NOMO-1 treated with dmso at 0.1 percent for 144 hours (cell line): Measurements from ENCODE around the gene CD180.
A peak's percentile ranks its signal among the peaks of the same experiment; 100 is the strongest.

Experiments
- DNase-seq: peaks from one replicate; lab custom pipeline; 2025; ENCODE audit not compliant: unreplicated experiment; lab: John Stamatoyannopoulos, UW

Gene CD180

DNA sequence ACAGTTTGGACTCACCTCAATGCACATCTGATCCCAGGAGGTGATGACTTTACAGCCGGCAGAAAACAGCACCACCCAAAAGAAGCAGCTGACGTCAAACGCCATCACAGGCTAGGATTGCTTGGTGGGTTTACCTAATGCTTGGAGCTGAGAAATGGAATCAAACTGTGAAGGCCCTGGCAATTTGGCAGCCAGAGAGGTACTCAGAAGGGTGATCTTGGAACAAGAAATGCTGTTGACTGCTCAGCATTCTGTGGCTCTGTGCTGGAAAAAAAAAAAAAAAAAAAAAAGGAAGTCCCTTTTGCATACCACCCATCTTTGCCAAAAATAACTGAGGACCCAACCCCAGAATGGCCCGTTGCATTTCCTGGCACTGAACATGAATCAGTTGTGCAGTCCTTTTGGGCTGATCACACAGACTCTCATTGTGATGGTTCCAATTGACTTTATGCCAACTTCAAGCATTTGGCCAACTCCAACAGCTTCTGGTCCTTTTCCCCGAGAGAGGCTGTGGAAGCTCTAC, at the start of gene CD180:
Gene CD180, minus strand, starts transcription at position 263 of the 523 bp plus-strand sequence. Its CDS starts 158 bp downstream, at position 105.
- no peak for DNase-seq

DNA sequence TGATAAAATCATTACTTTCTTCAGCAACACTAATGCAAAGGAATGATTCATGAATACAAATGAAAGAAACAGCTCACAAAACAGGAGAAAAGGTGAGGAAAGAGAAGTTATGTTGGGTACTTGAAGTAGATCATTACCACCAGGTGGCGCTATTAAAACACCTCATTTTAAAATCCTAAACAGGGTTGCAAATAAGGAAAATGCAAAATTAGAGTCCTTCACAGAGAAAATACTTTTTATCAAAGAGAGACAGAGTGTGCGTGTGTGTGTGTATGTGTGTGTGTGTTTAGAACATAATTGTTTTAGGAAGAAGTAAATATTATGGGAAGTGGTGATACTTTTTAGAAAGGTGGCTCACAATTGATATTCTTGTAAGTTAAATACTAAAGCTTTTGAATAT, 49.5 kb upstream of the CD180 start:
- DNase-seq: peak; percentile 36

DNA sequence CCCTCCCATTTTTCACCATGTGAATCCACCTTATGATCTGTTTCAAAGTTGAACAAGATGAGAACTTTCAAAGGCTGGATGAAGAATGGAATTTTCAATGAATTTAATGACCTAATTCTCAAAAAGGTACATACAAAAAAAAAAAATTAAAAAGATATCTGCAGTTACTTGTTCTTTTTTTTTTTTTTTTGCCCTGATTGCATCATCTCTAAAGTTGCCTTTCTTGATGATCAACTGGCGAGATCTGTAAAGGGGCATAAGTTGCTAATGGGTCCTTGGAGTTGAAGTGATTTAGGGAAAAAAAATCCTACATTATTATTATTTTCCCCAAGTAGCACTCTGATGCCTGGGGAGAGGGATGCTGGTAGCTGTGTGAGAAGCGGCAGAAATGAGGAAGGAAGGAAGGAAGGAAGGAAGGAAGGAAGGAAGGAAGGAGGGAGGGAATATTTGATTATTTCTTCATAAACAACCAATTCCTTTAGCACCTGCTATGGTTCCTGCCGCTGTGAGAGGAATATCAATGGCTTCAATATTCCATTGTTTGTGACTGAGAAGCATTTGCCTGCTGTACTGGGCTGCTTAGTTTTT, 48.8 kb upstream of the CD180 start:
- DNase-seq: no peak

DNA sequence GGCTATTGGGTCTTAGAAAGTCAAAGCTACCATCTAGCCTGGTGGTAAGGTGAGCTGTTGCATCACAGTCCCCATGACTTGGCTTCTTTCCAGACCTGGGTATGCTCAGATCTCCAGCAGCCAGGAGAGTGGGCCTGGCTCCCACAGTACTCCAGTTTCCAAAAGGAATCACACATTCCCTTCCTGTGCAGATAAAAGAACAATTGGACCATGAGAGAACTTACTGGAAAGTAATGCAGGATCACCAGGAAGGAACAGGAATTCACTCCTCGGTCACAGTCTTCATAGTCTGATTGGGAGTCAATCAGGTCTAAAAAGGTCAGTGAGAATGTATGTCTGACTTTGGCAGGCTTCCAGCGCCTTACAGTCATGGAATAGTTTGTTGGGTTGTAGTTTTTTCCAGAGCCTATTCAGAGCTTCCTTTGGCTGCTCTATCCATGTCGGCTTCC, 47.8 kb upstream of the CD180 start:
- no peak for DNase-seq

DNA sequence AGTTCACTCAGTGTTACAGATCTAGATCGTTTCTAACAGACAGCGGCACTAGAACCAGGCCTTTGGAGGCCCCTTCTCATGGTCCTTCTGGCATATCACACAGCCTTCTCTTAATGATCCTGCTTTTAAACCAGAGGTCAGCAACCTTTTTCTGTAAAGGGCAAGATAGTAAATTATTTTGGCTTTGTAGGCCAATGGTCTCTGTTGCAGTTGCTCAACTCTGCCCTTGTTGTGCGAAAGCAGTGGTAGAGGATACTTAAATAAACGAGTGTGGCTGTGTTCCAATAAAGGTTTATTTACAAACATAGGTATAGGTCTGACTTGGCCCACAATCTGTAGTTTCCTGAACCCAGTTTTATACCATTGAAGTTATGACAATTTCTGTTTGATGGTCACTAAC, 47.3 kb upstream of the CD180 start:
- DNase-seq: no peak

DNA sequence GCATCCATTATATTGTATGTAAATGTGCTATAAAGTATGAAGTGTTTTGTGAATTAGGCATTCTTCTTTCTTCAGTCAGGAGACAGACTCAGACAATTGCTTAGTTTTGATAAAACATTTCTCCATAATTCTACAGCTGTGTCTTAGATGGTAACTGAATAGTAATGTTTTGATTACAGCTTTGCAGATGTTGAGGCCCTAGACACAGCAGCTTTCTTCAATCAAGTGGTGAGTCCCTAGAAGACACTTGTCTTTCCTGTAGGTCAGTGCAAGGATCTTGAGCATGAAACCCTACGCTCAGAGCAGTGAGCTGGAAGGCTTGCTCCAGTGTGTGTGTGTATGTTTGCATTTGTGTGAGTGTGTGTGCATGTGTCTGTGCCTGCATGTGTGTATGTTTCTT, 46.8 kb upstream of the CD180 start:
- no peak for DNase-seq

DNA sequence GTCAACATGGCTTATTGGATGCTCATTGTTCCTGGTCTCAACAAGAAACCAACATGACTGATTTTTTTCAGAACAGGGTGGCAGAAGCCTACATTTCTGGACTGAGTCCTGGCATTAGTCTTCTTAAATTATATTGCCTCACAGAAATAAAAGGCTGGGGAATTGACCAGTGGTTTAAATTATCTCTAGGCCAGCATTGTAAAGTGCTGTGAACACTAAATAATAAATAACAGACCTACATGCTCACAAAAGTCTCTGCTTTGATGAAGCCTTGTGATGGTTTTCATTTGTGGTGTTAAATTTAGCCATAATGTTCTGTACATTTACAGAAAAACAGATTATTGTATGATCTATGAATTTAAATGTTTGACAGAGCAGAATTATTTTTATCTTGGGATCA, 44.7 kb upstream of the CD180 start:
- DNase-seq: no peak

DNA sequence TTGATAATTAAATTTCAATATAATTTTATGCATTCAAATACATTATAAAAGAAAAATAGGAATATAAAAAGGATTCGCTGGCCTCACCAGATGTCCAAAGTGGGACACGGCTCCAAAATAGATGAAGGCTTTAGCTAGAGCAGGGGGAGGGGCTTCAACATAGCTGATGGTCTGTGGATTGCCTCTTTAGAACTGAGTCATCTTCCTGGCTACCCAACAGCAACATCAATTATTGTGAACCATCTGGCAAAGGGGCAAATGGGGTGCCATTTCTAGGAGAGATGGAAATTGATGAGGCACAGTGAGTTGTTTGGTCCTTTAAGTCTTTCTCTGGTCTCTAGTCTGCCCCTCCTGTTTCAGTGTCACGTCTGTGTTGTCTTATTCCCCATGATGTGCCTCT, 44.2 kb upstream of the CD180 start:
- DNase-seq: no peak

DNA sequence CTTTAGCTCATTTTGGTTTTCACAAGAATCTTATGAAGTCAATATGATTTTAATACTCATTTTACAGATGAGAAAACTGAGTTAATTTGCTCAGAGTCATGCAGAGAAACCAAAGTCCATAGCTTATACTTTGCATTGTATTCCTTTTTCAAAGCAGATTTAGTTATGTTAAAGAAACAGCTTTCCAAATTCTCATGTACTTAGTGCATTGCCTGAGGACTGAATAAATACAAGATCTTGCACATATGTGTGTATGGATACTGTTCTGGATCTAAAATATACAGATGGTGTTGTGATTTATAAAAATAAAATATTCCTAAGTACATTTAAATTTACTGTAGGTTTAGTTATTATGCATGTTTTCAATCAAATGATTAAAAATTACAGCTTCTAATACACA, 43.5 kb upstream of the CD180 start:
- DNase-seq: no peak

DNA sequence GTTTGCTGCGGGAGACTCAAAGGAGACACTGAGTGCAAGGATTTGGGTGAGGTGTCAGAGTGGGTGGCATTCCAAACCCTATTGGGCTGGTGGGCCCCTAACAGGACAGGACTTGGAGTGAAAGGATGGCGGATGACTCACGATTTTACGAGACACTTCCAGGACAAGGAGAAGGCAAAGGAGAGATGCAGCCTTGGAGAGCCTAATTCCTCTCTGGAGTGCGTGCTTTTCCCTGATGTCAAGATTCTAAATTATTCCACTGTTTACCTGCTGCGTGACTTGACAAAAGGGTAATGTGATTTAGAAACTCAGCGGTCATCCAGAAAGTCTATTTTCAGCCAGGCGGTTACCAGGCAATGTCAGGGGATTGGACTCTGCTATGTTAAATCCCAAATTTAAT, 41.6 kb upstream of the CD180 start:
- DNase-seq: no peak

DNA sequence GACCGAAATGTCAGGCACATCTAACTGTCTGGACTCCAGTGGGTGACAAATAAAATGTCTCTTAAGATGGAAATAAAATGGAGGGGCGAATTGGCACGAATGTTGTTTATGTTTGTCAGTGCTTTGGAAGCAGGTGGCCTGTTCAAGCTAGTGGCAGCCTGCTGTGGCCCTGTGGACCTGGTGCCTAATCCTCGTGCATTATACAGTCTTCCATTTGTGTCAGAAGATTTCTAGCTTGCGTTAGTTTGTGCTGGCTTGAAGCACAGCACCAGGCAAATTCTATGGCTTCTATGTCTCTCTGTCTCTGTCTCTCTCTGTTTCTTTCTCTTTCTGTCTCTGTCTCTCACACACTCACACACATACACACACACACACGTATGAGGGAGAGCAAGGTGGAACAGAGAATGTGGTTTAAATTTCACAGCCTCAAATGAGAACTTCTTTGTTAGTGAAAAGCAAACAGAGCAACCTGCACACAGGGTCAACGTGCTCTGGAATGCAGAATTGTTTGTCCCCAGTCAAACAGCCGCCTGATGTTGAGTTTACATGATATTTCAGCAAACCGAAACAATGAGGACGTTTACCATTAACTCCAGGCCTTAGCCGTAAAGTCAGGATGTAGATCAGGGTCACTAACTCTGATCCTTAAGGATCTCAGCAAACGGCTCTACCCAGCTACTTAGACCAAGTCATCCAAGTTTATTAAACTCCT, 39.0 kb upstream of the CD180 start:
- DNase-seq: no peak

DNA sequence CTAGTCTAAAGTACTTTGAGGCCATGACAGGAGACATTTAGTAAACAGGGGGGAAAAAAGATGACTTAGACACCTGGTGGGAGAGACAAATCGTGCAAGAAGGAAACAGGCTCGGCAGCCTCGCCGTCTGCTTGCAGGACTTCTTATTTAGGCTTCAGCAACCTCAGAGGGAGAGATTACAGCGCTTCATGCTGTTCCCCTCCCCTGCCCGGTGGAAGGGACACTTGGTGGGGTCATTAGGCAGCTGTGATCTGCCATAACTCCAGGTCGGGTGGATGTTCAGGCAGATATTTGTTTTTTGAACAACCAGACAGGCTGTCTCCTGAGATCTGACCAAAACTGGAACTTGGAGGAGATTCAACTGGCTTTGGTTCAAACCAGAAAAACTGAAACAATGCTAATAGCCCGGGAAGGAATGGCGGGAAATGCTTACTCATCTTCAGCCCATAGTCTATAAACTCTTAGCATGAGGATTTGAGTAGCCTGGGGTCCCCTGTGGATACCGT, 38.1 kb upstream of the CD180 start:
- no peak for DNase-seq

DNA sequence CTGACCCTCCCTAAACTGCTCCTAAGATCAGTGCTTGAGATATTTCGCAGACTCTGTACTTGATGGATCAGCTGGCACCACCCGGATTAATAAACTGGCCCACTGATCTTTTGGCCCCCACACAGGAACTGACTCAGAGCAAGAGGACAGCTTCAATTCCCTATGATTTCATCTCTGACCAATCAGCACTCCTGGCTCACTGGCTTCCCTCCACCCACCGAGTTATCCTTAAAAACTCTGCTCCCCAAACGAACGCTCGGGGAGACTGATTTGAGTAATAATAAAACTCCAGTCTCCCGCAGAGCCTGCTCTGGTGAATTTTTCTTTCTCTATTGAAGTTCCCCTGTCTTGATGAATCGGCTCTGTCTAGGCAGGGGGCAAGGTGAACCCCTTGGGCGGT, 36.5 kb upstream of the CD180 start:
- no peak for DNase-seq

DNA sequence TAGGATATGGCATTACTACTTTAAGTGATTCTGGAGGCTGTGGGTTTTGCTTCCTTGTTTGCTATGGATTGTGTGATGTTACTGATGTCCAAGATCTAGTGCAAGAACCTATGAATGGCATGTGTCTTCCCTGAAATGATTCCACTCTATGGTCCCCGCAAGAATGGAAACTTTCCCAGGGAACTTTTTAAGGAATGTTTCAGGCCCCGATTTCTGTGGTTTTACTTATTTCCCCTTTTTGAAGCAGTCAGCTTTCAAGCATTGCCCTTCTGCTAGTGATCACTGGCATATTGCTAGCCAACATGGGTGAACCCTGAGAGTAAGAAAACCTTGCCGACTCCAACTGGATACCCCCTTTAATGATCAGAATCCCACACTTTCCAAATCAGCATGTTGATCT, 26.6 kb upstream of the CD180 start:
- DNase-seq: no peak

DNA sequence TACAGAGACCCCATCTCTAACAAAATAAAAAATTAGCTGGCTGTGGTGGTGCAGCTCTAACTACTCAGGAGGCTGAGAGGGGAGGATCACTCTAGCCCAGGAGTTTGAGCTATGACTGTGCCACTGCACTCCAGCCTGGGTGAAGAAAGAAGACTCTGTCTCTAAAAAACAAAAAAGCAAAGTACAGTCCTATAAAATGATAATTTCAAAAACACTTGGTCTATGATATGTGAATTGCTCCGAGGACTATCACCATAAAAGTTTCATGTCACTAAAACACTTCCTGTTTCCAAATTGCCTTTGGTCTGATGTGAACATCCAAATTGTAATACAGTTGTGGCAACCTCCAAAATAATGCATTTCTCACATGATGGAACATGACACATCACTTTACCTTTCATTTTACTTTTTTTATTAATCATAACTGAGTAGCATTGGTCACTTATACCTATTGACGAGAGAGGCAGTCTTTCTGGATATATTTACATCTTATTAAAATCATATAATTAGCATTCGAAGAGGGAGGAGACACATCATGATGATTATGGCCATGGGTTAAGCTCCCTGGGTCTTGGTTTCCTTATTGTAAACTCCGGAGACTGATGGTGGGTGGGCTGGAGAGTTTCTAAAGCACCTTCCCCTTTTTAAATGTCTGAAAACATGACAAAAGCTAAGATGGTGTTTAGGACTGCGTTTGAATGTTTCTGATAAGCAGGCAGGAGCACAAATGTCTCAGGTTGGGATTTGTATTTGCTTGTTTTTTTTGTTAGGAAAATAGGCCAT, 25.8 kb upstream of the CD180 start:
- DNase-seq: no peak

DNA sequence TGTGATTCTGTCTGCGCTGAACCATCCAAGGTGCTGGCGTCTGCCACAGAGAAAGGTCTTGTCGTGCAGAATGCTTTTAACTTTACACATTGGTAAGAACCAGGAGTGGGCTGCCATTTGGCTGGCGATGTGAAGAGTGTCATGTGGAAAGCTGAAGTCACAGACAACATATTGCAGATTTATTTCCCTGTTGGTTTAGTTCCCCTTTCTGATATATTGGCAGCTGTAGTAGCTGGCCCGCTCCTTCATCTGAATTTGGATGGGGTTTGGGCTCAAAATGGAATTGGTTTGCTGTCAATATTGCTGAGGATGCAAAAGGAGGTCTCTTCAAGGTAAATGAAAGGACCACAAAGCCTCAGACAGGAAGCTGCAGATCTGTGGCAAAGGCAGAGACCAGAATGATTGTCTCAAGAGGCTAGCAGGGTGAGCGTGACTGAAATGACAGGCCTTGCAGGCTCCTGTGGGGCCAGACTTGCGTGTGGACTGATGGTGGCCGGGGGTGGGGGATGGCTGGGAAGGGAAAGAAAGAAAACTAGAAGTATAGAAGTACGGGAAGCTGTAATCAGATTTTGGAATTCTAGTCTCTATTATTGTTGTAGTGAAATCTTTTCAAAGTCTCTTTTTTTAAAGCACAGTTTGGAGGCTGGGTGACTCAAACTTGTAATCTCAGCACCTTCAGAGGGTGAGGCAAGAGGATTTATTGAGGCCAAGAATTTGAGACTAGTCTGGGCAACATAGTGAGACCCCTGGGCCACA, 25.1 kb upstream of the CD180 start:
- DNase-seq: peak; percentile 28

DNA sequence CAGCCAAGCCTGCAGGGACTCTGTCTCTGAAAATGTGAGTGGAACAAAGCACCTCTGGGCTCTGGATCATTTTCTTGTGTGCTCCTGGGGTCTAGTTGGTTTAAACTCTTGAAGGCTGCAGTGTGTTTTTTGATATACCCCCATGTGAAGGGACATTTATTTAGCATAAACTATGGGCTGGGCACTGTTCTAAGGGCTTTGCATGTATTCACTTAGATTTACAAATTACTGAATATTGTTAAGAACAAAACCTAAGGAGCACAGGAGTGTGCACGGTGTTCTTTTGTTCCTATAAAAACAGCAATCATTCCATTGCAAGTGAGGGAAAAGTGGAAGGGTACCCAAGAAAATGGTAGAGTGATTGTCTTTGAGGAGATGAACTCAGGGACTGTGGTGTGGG, 20.0 kb upstream of the CD180 start:
- DNase-seq: no peak

DNA sequence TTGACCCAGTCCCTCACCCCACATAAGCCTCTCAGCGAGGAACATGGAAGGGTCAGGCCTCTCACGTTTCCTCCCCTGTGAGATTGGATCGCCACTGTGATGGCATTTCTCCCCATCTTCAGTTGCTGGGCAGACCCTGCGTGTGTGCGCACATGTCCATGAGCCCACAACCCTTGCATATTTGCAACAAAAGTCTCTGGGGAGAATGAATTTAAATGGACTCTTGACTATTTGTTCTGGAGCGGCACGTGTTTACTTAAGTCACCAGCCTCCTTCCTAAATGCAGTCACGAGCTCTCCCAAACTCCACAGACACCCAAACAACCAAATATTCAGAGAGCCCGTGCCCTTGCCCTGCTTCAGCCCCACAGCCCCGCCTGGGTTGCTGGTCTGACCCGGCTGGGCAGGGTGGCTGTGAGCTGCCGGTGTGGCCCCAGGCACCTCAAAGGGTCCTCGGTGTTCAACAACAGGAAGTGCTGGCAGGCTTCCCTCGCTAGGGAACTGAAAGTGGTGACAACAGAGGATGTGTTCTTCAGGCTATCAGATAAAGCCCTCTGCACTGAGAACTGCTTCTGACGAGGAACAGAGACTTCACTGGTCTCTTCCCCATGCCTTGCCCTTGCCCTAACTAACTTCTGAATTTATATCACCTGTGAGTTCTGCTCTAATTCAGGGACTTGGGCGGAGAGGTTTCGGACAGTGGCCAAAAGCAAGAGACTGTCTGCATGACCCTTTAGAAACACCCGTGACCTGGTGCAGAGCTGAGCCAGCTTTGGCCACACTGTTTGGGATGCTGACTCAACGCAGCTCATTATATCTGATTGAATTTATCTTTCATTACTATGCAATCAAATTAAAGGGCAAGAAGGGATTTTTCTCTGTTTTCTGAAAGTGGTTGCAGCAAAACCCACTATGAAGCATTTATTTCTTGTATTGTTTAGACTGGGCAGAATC, 19.2 kb upstream of the CD180 start:
- peak; percentile 81 for DNase-seq

DNA sequence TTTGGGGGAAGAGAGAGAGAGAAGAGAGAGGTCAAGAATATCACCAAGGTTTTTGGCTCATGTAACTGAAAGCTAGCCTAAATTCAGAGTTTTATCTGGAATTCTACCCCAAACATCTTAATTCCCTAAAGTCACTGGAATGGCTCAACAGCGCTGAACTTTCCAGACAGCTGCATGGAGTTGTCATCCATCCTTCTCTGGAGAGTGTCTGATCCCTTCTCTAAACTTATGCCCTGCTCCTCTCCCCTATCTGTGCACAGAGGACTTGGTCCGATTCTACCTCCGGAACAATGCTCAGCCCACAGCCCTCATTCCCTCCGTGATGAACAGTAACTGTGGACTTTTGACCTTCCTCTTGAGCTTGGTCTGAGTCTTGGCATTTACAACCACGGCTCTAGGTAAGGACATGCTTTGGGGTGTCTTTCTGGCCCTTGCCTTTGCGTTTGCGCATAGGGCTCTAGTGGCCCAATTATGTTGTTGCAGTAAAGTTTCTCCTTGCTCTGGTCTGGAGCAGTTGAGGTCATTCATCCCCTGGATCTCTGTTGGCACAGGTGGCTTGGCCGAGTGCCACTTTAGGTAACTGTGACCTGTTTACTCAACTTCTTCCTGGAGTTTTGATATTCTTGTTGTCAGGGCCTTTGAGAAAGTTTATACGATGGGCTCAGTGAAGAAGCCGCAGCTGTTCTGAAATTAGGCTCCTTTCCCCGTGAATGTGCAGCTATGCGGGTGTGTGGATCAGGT, 18.3 kb upstream of the CD180 start:
- DNase-seq: no peak
